Right lobe of liver (tissue), 4 donors: ENCODE measurements around the gene CRB1.

Experiments
- POLR2A ChIP-seq: fragments of 450-650 bp; IDR thresholded peaks from one replicate; pipeline ENCODE4 v1.6.1; 2017; ENCODE audit warnings: antibody characterized with exemption, mild to moderate bottlenecking
- TF ChIP-seq, protein P1 (sequence below), 4 donors: fragments of 200-600 bp in 3 of 4; fragments of 450-650 bp in 1 of 4; IDR thresholded peaks; one replicate each; pipeline versions ENCODE4 v1.5.1 to v1.8.0; 2016 to 2022; ENCODE audit warnings: antibody characterized with exemption in 4 of 4, mild to moderate bottlenecking in 2 of 4
- donor health status: DM: no; HTN: no; CAD: no.
- donor health status: DM: no; HTN: no; CAD: no.
- donor health status: DM: no; HTN: yes; CAD: no.

- TF ChIP-seq, protein P1, sequence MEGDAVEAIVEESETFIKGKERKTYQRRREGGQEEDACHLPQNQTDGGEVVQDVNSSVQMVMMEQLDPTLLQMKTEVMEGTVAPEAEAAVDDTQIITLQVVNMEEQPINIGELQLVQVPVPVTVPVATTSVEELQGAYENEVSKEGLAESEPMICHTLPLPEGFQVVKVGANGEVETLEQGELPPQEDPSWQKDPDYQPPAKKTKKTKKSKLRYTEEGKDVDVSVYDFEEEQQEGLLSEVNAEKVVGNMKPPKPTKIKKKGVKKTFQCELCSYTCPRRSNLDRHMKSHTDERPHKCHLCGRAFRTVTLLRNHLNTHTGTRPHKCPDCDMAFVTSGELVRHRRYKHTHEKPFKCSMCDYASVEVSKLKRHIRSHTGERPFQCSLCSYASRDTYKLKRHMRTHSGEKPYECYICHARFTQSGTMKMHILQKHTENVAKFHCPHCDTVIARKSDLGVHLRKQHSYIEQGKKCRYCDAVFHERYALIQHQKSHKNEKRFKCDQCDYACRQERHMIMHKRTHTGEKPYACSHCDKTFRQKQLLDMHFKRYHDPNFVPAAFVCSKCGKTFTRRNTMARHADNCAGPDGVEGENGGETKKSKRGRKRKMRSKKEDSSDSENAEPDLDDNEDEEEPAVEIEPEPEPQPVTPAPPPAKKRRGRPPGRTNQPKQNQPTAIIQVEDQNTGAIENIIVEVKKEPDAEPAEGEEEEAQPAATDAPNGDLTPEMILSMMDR (IDR thresholded peaks at IDR 0.05): no peak
- no peak for TF ChIP-seq POLR2A
Observed at GRCh38 chr1:197388801-197389200, 120.7 kb downstream of the CRB1 start.
